BE2C (cell line): ENCODE results near the gene CD68.
"Not testable (repeated sequence)": the region's sequence is repeated elsewhere in the genome, so short reads cannot be mapped to it uniquely, and the experiment has no call there.

Experiments
- DNase-seq: peaks from one replicate; pipeline ENCODE4 v3.0.0-alpha.2; 2020
- H3K27me3 ChIP-seq: fragments of 250-450 bp; sonication (Bioruptor Pico); 2 replicates; pipeline ENCODE4 v1.5.1; 2020; ENCODE audit warnings: mild to moderate bottlenecking
- H3K36me3 ChIP-seq: fragments of 250-450 bp; sonication (Bioruptor Pico); 2 replicates; pipeline ENCODE4 v1.5.1; 2020; ENCODE audit warnings: mild to moderate bottlenecking
- H3K4me1 ChIP-seq: fragments of 250-450 bp; sonication (Bioruptor Pico); 2 replicates; pipeline ENCODE4 v1.5.1; 2020
- H3K4me3 ChIP-seq: 2 replicates; pipeline ENCODE4 v1.5.1; 2011; ENCODE audit warnings: low read depth, low read length
- H3K9me3 ChIP-seq: fragments of 250-450 bp; sonication (Bioruptor Pico); 2 replicates; pipeline ENCODE4 v1.5.1; 2020
- CTCF ChIP-seq: IDR thresholded peaks from 2 replicates; pipeline ENCODE4 v1.5.1; 2012; ENCODE audit warnings: mild to moderate bottlenecking, low read depth, low read length

Gene CD68

GRCh38 chr17:7614425-7615264 is 35.2 kb downstream of the CD68 start, which contains the start of gene FXR2:
Gene FXR2 (minus strand): TSS chr17:7614897. CDS start chr17:7614532, 365 bp downstream.
- peak within 1 kb of the TSS; percentile 73 for H3K4me3 ChIP-seq
- peak; percentile 97 for DNase-seq

GRCh38 chr17:7615265-7615747 is 35.9 kb downstream of the CD68 start:
- Histone ChIP-seq H3K9me3 (no peaks in the 10 kb centered on the region), H3K4me3 (peak overlapping the region; percentile 47), H3K27me3 (no peaks in the 10 kb centered on the region), H3K4me1 (no peaks in the 10 kb centered on the region), H3K36me3 (no peaks in the 10 kb centered on the region)
- DNase-seq: no peak
- no peak for TF ChIP-seq CTCF

More at GRCh38 chr17:7614425-7615264, 35.2 kb downstream of the CD68 start, which contains the start of gene FXR2:
- TF ChIP-seq CTCF: peak; percentile 58
- Histone ChIP-seq H3K4me1 (no peaks in the 10 kb centered on the region), H3K9me3 (no peaks in the 10 kb centered on the region), H3K36me3 (no peaks in the 10 kb centered on the region), H3K27me3 (no peaks in the 10 kb centered on the region)

- Histone ChIP-seq H3K36me3 (no peaks in the 10 kb centered on the region), H3K27me3 (no peaks in the 10 kb centered on the region), H3K4me3 (no peak overlapping the region), H3K4me1 (no peaks in the 10 kb centered on the region), H3K9me3 (no peaks in the 10 kb centered on the region)
- no peak for DNase-seq
- TF ChIP-seq CTCF: no peak
These were observed 39.2 kb downstream of the CD68 start for GRCh38 chr17:7618608-7619007.

- Histone ChIP-seq H3K27me3 (no peaks in the 10 kb centered on the region), H3K4me1 (no peaks in the 10 kb centered on the region), H3K9me3 (no peaks in the 10 kb centered on the region), H3K4me3 (no peak overlapping the region), H3K36me3 (no peaks in the 10 kb centered on the region)
- DNase-seq: no peak
- TF ChIP-seq CTCF: no peak
These were observed 41.4 kb downstream of the CD68 start for GRCh38 chr17:7620835-7621234.

- Histone ChIP-seq H3K4me1 (no peaks in the 10 kb centered on the region), H3K27me3 (no peaks in the 10 kb centered on the region), H3K36me3 (no peaks in the 10 kb centered on the region), H3K9me3 (no peaks in the 10 kb centered on the region), H3K4me3 (no peak overlapping the region)
- TF ChIP-seq CTCF: no peak
- no peak for DNase-seq
These were observed 44.2 kb downstream of the CD68 start for GRCh38 chr17:7623661-7624060.

GRCh38 chr17:7625749-7626148 is 46.3 kb downstream of the CD68 start:
- not testable (repeated sequence) for H3K27me3 ChIP-seq

More at GRCh38 chr17:7625749-7626148, 46.3 kb downstream of the CD68 start:
- not testable (repeated sequence) for H3K36me3 ChIP-seq, H3K4me3 ChIP-seq, DNase-seq, H3K4me1 ChIP-seq, H3K9me3 ChIP-seq
